SJSA1 (cell line): ENCODE results near the gene RIMBP2. TPM values are rescaled to one million over a fixed set of nuclear protein-coding genes. Genes with fewer than 3 reads are reported as not detected.

Experiments used
- DNase-seq, 2 experiments: peaks; one replicate each; pipeline ENCODE4 v3.0.0-alpha.2; 2015 to 2020; ENCODE audit warnings: low spot score in 2 of 2, low read depth in 1 of 2
- H3K27ac ChIP-seq: fragments of 250-450 bp; sonication (Bioruptor Pico); 2 replicates; pipeline ENCODE4 v1.5.1; 2020; ENCODE audit warnings: mild to moderate bottlenecking, moderate library complexity
- H3K27me3 ChIP-seq: fragments of 250-450 bp; sonication (Bioruptor Pico); replicated peaks from 2 replicates; pipeline ENCODE4 v1.5.1; 2020; ENCODE audit warnings: mild to moderate bottlenecking, moderate library complexity
- H3K36me3 ChIP-seq: fragments of 250-450 bp; sonication (Bioruptor Pico); 2 replicates; pipeline ENCODE4 v1.5.1; 2020; ENCODE audit warnings: mild to moderate bottlenecking
- H3K4me1 ChIP-seq: fragments of 250-450 bp; sonication (Bioruptor Pico); replicated peaks from 2 replicates; pipeline ENCODE4 v1.6.1; 2021; ENCODE audit warnings: mild to moderate bottlenecking
- H3K4me3 ChIP-seq: fragments of 250-450 bp; sonication (Bioruptor Pico); 2 replicates; pipeline ENCODE4 v1.5.1; 2020; ENCODE audit warnings: mild to moderate bottlenecking
- H3K9me3 ChIP-seq: fragments of 250-450 bp; sonication (Bioruptor Pico); replicated peaks from 2 replicates; pipeline ENCODE4 v1.5.1; 2020; ENCODE audit warnings: mild to moderate bottlenecking
- total RNA-seq: library from RNA; depleted of rRNA; stranded (reverse); fragments of >200 nt; shearing (Covaris generic); gene quantifications from 2 replicates; pipeline ENCODE4 v1.2.3, GENCODE V29; 2014

Gene RIMBP2
- total RNA-seq, 1 experiment from 2014 or later, result 0.16 TPM

GRCh38 chr12:130452546-130452945, 263.6 kb downstream of the RIMBP2 start:
- Histone ChIP-seq H3K9me3 (peaks cover 5% of the 10 kb centered on the region; the same call in 1 of the 2 replicates), H3K4me1 (no peaks in the 10 kb centered on the region), H3K27ac (no peak overlapping the region), H3K36me3 (no peaks in the 10 kb centered on the region), H3K27me3 (no peaks in the 10 kb centered on the region), H3K4me3 (no peak overlapping the region)
- DNase-seq, result no peak

GRCh38 chr12:130451001-130451930, 264.8 kb downstream of the RIMBP2 start:
- Histone ChIP-seq H3K27ac (no peak overlapping the region), H3K9me3 (0 out of 2 replicates have a peak, but pooled peaks cover 5% of the 10 kb centered on the region), H3K36me3 (no peaks in the 10 kb centered on the region), H3K27me3 (no peaks in the 10 kb centered on the region), H3K4me1 (no peaks in the 10 kb centered on the region), H3K4me3 (no peak overlapping the region)
- DNase-seq, result no peak

GRCh38 chr12:130449291-130449690, 266.8 kb downstream of the RIMBP2 start:
- Histone ChIP-seq H3K4me1 (no peaks in the 10 kb centered on the region), H3K27ac (no peak overlapping the region), H3K36me3 (no peaks in the 10 kb centered on the region), H3K9me3 (0 out of 2 replicates have a peak, but pooled peaks cover 5% of the 10 kb centered on the region), H3K4me3 (no peak overlapping the region), H3K27me3 (no peaks in the 10 kb centered on the region)
- no peak for DNase-seq

GRCh38 chr12:130448044-130448821, 267.9 kb downstream of the RIMBP2 start:
- Histone ChIP-seq H3K27me3 (no peaks in the 10 kb centered on the region), H3K9me3 (0 out of 2 replicates have a peak, but pooled peaks cover 5% of the 10 kb centered on the region), H3K4me3 (no peak overlapping the region), H3K36me3 (no peaks in the 10 kb centered on the region), H3K27ac (no peak overlapping the region), H3K4me1 (no peaks in the 10 kb centered on the region)
- no peak for DNase-seq

GRCh38 chr12:130447655-130447965, 268.5 kb downstream of the RIMBP2 start:
- Histone ChIP-seq H3K9me3 (0 out of 2 replicates have a peak, but pooled peaks cover 5% of the 10 kb centered on the region), H3K27ac (no peak overlapping the region)

GRCh38 chr12:130446846-130447654, 269.0 kb downstream of the RIMBP2 start:
- no peaks in the 10 kb centered on the region for H3K4me1 ChIP-seq
- no peaks in the 10 kb centered on the region for H3K36me3 ChIP-seq
- H3K9me3 ChIP-seq, result peaks cover 6% of the 10 kb centered on the region; the same call in 1 of the 2 replicates
- H3K4me3 ChIP-seq, result no peak overlapping the region
- DNase-seq, result no peak
- H3K27me3 ChIP-seq, result no peaks in the 10 kb centered on the region
- H3K27ac ChIP-seq, result no peak overlapping the region

More at GRCh38 chr12:130447655-130447965, 268.5 kb downstream of the RIMBP2 start:
- H3K36me3 ChIP-seq, result no peaks in the 10 kb centered on the region
- H3K27me3 ChIP-seq, result no peaks in the 10 kb centered on the region
- no peak for DNase-seq
- no peak overlapping the region for H3K4me3 ChIP-seq
- H3K4me1 ChIP-seq, result no peaks in the 10 kb centered on the region

GRCh38 chr12:130444986-130445385, 271.1 kb downstream of the RIMBP2 start:
- Histone ChIP-seq H3K4me1 (no peaks in the 10 kb centered on the region), H3K4me3 (no peak overlapping the region), H3K27ac (no peak overlapping the region), H3K27me3 (no peaks in the 10 kb centered on the region), H3K36me3 (no peaks in the 10 kb centered on the region), H3K9me3 (peaks cover 6% of the 10 kb centered on the region; the same call in 1 of the 2 replicates)
- DNase-seq, result no peak

GRCh38 chr12:130444061-130444460, 272.0 kb downstream of the RIMBP2 start:
- no peak for DNase-seq
- Histone ChIP-seq H3K4me3 (no peak overlapping the region), H3K9me3 (peaks cover 6% of the 10 kb centered on the region; the same call in 1 of the 2 replicates), H3K27me3 (no peaks in the 10 kb centered on the region), H3K4me1 (no peaks in the 10 kb centered on the region), H3K36me3 (no peaks in the 10 kb centered on the region), H3K27ac (no peak overlapping the region)

- no peaks in the 10 kb centered on the region for H3K36me3 ChIP-seq
- no peak for DNase-seq
- H3K27ac ChIP-seq, result no peak overlapping the region
- no peaks in the 10 kb centered on the region for H3K27me3 ChIP-seq
- H3K4me3 ChIP-seq, result no peak overlapping the region
- no peaks in the 10 kb centered on the region for H3K4me1 ChIP-seq
- H3K9me3 ChIP-seq, result peaks cover 4% of the 10 kb centered on the region; the same call in 1 of the 2 replicates
Observed at GRCh38 chr12:130441771-130442760, 274.0 kb downstream of the RIMBP2 start.

GRCh38 chr12:130440411-130441080, 275.6 kb downstream of the RIMBP2 start:
- H3K4me3 ChIP-seq, result no peak overlapping the region
- H3K27me3 ChIP-seq, result no peaks in the 10 kb centered on the region
- no peaks in the 10 kb centered on the region for H3K4me1 ChIP-seq
- no peak overlapping the region for H3K27ac ChIP-seq
- peaks cover 7% of the 10 kb centered on the region; the same call in 1 of the 2 replicates for H3K9me3 ChIP-seq
- DNase-seq, result no peak
- no peaks in the 10 kb centered on the region for H3K36me3 ChIP-seq

GRCh38 chr12:130439250-130439649, 276.8 kb downstream of the RIMBP2 start:
- Histone ChIP-seq H3K4me3 (no peak overlapping the region), H3K27me3 (no peaks in the 10 kb centered on the region), H3K9me3 (peaks cover 7% of the 10 kb centered on the region; the same call in 1 of the 2 replicates), H3K27ac (no peak overlapping the region), H3K4me1 (no peaks in the 10 kb centered on the region), H3K36me3 (no peaks in the 10 kb centered on the region)
- no peak for DNase-seq

- Histone ChIP-seq H3K27me3 (no peaks in the 10 kb centered on the region), H3K27ac (no peak overlapping the region), H3K36me3 (no peaks in the 10 kb centered on the region)
Observed at GRCh38 chr12:130438711-130439110, 277.4 kb downstream of the RIMBP2 start.

More at GRCh38 chr12:130438711-130439110, 277.4 kb downstream of the RIMBP2 start:
- DNase-seq, result no peak
- Histone ChIP-seq H3K4me1 (no peaks in the 10 kb centered on the region), H3K4me3 (no peak overlapping the region), H3K9me3 (peaks cover 7% of the 10 kb centered on the region; the same call in 1 of the 2 replicates)
